GM12874 (cell line): ENCODE measurements around the gene TGFA.

Source experiments
- CTCF ChIP-seq: IDR thresholded peaks from 2 replicates; pipeline ENCODE4 v1.5.1; 2011; ENCODE audit warnings: low read depth, mild to moderate bottlenecking, control low read depth, low read length, moderate library complexity; ENCODE audit not compliant: insufficient read depth

TGFA gene

DNA sequence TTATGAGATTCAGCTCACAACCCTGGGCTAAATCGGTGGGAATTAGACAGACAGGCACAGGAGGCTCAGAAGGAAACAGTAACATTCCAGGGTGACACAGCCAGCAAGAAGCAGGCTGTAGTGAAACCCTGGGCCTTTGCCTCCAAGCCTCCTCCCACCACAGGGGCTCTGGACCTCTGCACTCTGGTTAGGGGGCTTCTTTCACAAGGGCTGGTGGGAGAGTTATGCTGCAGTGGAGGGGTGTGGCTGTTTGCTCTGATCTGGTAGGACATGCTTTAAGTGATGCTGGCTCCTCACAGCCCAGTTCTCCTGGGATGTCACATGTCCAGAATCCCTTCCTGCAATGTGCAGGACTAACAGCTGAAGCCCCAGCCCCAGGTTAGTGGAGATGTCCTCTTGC, 109.9 kb downstream of the TGFA start:
- TF ChIP-seq CTCF, result no peak

- no peak for TF ChIP-seq CTCF
Observed at GRCh38 chr2:70443078-70443465, 110.6 kb downstream of the TGFA start.

GRCh38 chr2:70442301-70443077, 111.1 kb downstream of the TGFA start:
- no peak for TF ChIP-seq CTCF

GRCh38 chr2:70440621-70441020, 113.0 kb downstream of the TGFA start:
- TF ChIP-seq CTCF, result no peak

GRCh38 chr2:70435138-70435537, 118.5 kb downstream of the TGFA start:
- TF ChIP-seq CTCF, result no peak

- no peak for TF ChIP-seq CTCF
Observed at GRCh38 chr2:70433315-70433714, 120.3 kb downstream of the TGFA start.

- TF ChIP-seq CTCF, result no peak
Observed at GRCh38 chr2:70431716-70432347, 121.8 kb downstream of the TGFA start.
